ENCODE measurements around the gene ARHGAP1.

DNA sequence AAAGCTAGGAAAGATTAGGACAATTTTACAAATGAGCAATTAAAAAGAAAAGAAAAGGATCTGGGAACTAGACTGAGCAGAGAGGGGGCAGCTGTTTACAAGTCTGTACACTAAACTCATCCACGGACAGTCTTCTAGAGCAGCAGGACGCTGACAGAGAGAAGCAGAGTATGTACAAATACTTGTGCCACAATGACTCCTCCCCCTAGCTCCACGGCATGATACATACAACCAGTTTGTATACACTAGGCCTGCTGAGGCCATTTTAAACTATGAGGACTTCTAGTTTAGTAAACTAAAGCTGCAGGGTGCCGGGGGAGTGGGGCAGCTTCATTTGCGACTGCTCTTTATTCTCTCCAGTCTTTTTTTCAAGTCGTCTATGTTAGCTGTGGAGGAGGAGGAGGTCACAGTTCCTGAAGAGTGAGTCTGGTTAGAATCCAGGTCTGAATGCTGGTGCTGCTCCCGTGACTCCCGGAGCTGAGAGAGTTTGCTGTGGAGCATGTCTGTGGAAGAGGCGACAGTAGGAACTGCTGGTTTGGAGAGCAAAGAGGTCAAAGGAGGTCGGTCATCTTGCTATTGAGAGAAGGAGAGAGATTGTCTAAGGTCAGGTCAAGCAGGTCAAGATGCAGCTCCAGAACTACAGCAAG is 43.4 kb upstream of the ARHGAP1 start:
- TF ChIP-seq ZNF274 (IDR thresholded peaks at IDR 0.05; ENCODE audit: low read depth, low read length) (no peak), YY1 (IDR thresholded peaks at IDR 0.05; ENCODE audit: insufficient read depth, insufficient read length) (no peak)
